Non-pigmented ciliary epithelial cell (primary cell): ENCODE measurements around the gene LYRM2.

ENCODE experiments used
- DNase-seq: peaks from one replicate; pipeline ENCODE4 v3.0.0-alpha.2; 2010; ENCODE audit warnings: low read depth

Gene LYRM2

DNA sequence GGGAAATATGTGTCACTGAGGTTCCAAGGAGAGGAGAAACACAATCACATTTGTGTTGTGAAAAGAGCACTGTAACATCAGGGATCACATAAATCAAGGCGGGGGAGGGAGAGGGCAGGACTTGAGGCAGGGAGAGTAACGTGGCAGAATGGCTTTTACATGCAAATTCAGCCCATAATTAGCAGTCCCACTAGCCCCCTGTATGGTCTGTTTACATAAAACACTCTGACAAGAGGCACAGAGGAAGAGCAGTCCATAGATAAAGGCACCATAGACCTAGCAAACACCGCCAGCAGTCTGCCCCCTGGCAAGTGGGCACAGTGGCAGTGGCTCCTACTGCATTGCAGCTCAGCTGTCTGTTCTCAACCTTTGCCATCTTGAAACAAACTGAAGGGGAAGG is 82.7 kb downstream of the LYRM2 start:
- DNase-seq, result no peak

DNA sequence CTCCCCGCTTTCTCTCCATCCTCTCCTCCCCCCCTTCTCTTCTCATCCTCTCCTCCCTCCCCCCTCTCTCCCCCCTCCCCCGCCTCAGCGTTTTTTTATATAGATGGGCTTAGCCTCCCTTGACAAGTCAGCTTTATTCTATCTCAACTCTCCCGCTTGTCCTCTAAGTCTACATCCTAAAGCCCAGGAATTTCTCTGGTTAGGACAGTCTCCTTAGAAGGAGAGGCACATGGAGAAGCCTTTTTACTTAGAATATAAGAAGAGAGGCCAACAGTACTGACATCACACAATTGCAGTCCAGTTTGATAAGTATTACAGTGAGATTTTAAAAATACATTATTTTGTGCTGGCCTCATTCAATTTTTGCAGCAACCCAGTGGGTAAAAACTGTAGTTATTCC is 83.5 kb downstream of the LYRM2 start:
- no peak for DNase-seq

DNA sequence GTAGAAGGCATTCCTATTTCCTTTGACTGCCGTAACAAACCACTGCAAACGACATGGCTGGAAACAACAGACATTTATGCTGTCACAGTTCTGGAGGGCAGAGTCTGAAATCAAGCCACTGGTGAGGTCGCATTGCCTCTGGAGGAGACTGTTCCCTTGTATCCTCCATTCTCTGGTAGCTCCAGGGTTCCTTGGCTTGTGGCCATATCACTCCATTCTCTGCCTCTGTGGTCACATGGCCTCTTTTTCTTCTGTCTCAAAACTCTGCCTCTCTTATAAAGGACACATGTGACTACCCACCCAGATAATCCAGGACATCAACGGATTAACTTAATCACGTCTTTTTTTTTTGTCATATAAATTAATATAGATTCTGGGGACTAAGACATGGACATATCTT is 84.4 kb downstream of the LYRM2 start:
- DNase-seq, result no peak

DNA sequence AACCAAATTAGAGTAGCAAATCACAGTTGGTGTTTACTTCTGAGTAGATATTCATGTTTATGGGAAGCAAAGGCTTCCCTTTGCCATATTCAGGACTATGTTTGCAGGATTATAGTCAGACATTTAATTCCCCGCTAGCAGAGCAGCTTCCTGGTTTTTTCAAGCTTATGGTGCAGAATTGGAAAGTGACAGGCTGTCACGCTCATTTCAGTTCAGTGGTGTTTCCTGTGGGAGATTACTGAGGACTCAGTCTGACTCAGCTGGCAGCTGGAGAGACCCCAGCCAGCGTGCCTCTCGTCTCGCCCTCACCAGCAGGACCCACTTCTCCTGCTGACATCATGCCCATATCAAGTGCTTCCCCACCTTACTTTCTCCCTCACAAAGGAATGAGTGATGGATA is 85.1 kb downstream of the LYRM2 start:
- DNase-seq, result no peak

DNA sequence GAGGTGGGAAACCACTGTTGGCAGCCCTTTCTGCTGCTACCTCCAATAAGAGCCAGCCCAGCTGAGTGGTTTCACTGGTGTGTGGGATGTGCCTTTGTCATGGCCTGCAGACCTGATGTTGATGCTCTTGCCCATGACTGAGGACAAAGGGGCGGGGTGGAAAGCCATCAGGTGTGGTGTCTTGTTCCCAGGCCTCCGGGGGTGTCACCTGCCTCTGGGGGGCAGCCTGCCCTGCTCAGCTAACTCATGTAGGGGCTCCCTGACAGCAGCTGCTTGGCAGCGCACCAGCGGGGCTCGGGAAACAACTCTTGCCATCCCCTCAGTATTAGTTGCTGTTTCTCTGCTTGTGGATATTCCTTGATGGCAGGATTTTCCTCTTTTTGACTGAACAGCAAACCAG is 91.3 kb downstream of the LYRM2 start:
- DNase-seq, result no peak

DNA sequence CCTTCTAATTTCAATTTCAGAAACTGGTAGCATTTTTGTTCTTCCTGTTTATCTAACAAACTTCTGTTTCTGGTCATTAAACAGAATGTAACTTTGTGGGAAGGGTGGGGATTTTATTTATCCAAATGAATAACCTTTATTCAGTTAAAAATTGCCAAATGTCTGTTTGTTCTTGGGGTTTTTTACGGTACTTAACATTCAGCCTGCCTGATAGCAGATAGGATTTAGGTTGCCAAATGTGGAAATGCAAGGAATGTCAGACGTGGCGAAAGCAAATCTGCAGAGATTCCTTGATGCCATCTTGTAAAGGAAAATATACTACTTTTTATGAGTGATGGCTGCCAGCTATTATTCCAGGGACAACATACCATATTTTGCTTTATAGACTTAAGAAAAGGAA is 95.7 kb downstream of the LYRM2 start:
- DNase-seq, result no peak

DNA sequence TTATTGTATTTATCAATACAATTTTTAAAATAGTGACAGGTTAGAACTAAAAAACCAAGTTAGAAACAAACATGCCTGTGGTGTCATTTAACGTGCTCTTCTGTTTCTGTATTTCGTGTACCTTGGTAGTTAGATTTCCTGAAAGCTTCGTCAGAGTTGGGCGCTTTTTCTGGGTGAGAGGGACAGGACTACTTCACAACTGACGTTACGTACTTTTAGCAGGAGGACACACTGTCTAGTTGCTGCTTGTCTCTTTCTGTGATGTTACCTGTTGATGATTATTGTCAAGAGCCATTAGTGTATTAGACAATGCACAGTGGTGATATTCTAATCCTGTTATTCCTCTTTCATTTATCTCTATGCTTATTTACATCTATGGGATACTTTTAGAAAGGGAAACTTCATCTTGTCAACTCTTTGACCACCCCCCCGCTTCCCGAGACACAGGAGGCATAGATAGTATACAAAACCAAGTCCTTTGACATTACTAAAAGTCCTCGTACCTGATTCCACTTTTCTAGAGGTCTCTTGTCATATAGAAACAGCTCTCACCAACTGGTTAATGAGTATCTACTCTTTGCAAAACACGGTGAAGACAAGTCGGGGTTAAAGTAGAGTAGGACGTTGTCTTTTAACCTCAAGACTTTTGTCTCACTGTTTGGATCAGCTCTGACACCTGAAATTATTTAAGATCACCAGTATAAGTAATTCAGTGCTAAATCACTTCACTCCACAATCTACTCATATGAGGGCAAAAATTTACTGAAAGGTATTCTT is 96.3 kb downstream of the LYRM2 start:
- DNase-seq, result no peak

DNA sequence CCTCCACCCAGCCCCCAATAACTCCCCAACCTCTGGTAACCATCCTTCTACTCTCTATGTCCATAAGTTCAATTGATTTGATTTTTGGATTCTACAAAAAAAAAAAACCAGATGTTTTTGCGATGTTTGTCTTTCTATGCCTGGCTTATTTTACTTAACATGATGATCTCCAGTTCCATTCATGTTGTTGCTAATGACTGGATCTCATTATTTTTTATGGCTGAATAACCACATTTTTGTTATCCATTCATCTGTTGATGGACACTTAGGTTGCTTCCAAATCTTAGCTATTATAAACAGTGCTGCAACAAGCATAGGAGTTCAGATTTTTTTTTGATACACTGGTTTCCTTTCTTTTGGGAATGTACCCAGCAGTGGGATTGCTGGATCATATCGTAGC is 98.8 kb downstream of the LYRM2 start:
- DNase-seq, result no peak

DNA sequence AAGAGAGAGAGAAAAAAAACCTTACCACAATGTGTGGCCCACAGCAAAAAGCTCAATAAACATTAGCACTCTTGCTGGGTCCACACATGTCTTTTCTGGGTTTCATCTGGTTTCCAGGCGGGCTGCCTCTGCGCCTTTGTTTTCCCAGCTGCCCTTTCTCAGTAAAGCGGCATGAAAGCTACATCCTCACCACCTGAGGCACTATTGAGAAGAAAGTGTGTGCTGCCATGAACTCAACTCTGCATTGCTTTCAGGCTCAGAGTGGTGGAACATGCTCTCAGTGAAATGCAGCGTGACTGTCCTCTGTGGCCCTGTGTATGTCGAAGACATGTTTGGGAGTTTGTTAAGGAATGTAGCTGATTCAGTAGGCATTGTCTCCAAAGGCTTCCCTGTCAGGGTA is 102.3 kb downstream of the LYRM2 start:
- no peak for DNase-seq

DNA sequence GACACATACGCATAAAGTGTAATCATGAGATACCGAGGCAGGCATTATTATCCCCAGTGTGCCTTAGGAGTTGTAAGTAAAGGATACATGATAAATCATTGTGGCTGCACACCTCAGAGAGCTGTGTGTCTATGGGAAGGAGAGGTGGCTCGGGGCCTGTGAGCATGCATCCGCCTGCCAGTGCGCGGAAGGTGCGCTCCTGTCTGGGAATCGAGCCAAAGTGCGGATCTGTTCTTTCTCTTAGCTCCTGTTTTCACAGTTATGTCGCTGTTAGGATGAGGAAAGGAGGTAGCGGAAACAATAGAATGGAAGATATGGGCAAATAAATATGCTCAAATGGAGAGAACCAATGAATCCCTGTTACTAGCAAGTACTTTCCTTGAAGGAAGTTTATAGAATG is 107.6 kb downstream of the LYRM2 start:
- no peak for DNase-seq

DNA sequence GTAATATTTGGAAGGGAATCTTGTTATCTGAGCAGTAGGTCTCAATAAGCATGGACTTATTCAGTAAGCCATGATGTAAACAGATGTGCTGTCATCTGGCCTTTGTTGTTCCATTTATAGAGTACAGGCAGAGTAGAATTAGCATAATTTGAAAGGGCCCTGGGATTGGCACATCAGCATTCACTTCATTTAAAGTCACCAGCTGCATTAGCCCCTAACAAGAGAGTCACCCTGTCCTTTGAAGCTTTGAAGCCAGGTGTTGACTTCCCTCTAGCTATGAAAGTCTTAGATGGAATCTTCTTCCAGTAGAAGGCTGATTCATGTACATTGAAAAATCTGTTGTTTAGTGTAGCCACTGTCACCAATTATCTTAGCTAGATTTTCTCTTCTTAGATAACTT is 109.7 kb downstream of the LYRM2 start:
- no peak for DNase-seq

DNA sequence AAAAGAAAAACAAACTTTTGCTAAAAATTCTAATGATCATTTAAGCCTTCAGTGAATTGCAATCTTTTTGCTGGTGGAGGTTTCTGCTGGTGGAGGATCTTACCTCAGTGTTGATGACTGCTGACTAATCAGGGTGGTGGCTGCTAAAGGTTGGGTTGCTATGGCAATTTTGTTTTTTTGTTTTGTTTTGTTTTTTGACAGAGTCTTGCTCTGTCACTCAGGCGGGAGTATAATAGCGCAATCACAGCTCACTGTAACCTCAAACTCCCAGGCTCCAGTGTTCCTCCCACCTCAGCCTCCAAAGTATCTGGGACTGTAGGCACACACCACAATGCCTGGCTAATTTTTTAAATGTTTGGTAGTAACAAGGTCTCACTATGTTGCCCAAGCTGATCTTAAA is 110.9 kb downstream of the LYRM2 start:
- no peak for DNase-seq

DNA sequence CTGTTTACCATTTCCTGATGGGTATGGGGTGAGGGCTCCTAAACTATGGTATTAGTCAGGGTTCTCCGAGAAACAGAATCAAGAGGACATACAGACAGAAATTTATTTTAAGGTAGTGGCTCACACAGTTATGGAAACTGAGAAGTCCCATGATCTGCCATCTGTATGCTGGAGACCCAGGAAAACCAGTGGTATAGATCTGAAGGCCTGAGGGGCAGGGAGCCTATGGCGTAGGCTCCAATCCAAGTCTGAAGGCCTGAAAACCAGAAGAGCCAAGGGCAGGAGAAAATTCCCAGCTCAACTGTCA is 112.0 kb downstream of the LYRM2 start:
- no peak for DNase-seq

DNA sequence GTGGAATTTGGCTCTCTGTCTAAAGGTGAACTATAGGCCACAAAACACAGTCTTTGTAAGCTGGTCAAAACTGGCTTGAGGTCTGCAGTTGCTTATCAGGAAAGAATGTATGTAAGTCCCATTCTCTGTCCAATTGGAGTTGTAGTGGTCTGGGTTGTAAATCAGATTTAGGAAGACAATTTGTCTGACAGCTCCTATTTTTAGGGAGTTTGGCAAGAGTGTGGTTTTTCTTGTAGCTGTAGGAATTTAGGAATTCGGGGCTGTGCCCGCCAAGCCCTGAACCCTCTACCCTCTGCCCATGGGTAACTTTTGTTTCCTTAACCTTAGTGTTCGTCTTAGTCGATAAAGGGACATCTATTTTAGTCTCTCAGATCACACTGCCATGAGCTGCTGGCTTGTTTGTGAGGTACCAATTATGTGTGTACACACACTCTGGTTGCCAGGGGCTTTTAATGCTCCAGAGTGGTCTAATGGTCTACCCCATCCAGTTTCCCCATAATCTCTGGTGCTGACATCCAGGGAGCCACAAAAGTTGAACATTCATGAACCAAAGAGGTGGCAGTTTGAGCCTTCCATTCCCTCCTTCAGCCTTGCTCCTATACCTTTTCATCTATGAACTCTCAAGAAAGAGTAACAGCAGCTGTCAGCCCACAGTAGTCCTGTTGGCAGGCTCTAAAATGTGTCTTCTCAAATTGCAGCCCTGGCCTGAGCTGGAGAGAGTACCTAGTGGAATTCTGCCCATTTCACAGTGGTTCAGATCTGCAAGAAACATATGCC is 112.6 kb downstream of the LYRM2 start:
- no peak for DNase-seq

DNA sequence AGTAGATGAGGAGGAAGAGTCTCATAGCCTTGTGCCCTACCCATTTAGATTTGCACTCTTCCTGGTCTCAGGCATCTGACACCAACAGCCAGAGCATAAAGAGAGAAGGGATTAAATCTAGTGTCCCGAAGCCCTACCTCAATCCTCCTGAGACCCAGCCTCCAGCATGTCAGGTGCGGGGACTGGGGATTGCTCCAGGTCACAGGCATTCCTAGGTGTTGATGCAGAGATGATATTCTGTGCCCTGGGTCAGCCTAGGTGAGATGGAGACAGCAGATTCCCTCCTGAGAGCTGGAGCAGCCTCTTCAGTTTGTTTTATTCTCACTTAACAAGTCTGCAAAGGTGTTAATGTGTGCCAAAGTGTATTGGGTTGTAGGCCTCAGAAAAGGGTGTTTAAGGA is 115.8 kb downstream of the LYRM2 start:
- DNase-seq, result no peak

DNA sequence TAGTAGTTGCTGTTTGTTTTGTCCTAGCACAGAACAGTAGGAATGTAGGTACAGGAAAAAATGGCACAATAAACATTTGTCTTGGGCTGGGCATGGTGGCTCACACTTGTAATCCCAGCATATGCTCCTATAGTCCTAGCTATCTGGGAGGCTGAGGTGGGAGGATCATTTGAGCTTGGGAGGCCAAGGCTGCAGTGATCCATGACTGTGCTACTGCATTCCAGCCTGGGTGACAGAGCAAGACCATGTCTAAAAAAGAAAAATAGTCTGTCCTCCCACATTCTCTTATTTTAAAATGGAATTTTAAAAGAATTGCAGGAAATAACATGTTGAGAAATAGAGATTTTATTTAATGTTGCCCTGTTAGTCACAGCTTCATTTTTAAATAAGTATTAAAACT is 117.8 kb downstream of the LYRM2 start:
- DNase-seq, result no peak

DNA sequence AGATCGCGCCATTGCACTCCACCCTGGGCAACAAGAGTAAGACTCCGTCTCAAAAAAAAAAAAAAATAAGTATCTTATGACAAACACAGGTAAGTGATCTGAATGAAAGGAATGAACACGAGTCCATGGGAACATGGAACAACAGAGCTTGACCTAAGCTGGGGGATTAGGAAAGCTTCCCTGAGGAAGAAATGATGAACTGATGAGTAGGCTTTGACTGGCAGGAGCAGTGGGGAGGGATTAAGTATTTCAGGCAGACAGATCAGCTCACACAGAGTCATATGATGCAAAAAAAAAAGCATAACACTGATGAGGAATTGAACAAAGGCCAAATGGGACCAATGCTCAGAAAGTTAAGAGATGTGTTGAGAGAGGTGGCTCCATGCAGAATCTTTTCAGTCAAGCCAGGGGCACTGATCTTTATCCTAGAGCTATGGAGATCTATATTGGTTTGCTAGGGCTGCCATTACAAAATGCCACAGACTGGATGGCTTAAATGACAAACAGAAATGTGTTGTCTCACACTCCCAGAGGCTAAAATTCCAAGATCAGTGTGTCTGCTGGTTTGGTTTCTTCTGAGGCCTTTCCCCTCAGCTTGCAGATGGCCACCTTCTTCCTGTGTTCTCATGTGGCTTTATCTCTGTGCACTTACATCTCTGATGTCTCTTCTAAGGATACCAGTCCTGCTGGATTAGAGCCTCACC is 120.0 kb downstream of the LYRM2 start:
- no peak for DNase-seq
